Left renal cortex interstitium (tissue), 4 donors: ENCODE results near the gene MAP2K5. TPM values are rescaled to one million over a fixed set of nuclear protein-coding genes. Genes with fewer than 3 reads are reported as not detected.

Source experiments
- DNase-seq, 4 donors: peaks; one replicate each; pipeline ENCODE4 v3.0.0-alpha.2; 2013; ENCODE audit warnings: low read depth in 4 of 4, low spot score in 2 of 4, missing footprints in 1 of 4
- polyA plus RNA-seq, 4 donors: library from polyadenylated mRNA; unstranded; fragments of 120-200 nt; gene quantifications; one replicate each; pipeline ENCODE4 v1.2.1, GENCODE V29; 2013; ENCODE audit not compliant: insufficient read length in 4 of 4

Gene MAP2K5
- polyA plus RNA-seq, 4 donors = 18.0 to 22.6 (median 20.6) TPM

- no peak for DNase-seq
Observed at GRCh38 chr15:67819636-67820035, 277.1 kb downstream of the MAP2K5 start.

GRCh38 chr15:67820122-67820991 lies 277.9 kb downstream of the MAP2K5 start:
- DNase-seq = no peak

- no peak for DNase-seq
Observed at GRCh38 chr15:67820992-67821783, 278.7 kb downstream of the MAP2K5 start.

- no peak for DNase-seq
Observed at GRCh38 chr15:67821784-67822440, 279.4 kb downstream of the MAP2K5 start.

- no peak for DNase-seq
Observed at GRCh38 chr15:67822537-67823313, 280.2 kb downstream of the MAP2K5 start.

GRCh38 chr15:67823314-67824196 lies 281.1 kb downstream of the MAP2K5 start:
- no peak for DNase-seq

- no peak for DNase-seq
Observed at GRCh38 chr15:67824197-67824968, 281.9 kb downstream of the MAP2K5 start.

GRCh38 chr15:67824976-67825880 lies 282.7 kb downstream of the MAP2K5 start, which contains the start of gene SKOR1:
Gene SKOR1 (plus strand): TSS chr15:67825509. CDS start chr15:67825603, 94 bp downstream.
- no peak for DNase-seq

GRCh38 chr15:67825881-67826716 lies 283.6 kb downstream of the MAP2K5 start:
- DNase-seq = no peak

GRCh38 chr15:67826717-67827561 lies 284.4 kb downstream of the MAP2K5 start:
- no peak for DNase-seq

GRCh38 chr15:67827562-67828277 lies 285.2 kb downstream of the MAP2K5 start:
- DNase-seq = no peak

- DNase-seq = no peak
Observed at GRCh38 chr15:67828278-67828968, 285.9 kb downstream of the MAP2K5 start.

GRCh38 chr15:67828969-67829646 lies 286.6 kb downstream of the MAP2K5 start:
- no peak for DNase-seq
